ENCODE data around the gene TMCO2.

Gene TMCO2

DNA sequence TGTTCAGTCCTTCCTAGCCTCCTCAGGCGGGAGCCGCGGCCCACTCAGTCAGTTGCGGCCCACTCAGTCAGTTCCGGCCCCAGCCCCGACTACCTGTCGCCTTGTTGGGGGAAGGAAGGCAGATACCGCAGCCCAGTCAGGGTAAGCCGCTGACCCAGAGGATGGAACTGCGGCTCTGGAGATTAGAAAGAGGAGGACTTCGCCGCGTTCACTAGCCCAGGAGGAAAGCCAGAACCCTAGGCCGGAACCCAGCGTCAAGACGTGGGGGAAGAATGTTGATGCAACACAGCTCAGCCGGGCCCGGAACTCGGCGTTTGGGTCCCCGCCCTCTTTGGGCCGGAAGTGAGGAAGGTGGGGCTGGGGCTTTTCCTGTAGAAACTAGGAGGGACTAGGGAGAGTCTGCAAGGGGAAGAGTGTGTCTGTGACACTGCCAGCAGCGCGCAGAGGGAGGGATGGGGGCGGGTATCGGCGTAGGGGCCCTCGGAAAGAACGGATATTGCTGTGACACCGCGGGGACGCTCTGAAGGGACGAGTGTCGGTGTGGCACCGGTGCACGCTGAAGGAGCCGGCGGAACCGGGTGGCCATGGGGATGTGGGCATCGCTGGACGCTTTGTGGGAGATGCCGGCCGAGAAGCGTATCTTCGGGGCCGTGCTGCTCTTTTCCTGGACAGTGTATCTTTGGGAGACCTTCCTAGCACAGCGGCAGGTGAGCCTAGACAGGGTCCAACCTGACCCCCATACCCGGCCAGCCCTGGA, 10.1 kb downstream of the TMCO2 start, which contains the start of gene ZMPSTE24:
Gene ZMPSTE24 (plus strand): TSS at position 549 of the 757 bp plus-strand sequence. CDS start 36 bp downstream, at position 585.
- peaks cover 8% of the 10 kb centered on the region for H3K36me3 ChIP-seq (ENCODE audit: control insufficient read depth, insufficient read depth, low read length)
- TF ChIP-seq, protein P1, sequence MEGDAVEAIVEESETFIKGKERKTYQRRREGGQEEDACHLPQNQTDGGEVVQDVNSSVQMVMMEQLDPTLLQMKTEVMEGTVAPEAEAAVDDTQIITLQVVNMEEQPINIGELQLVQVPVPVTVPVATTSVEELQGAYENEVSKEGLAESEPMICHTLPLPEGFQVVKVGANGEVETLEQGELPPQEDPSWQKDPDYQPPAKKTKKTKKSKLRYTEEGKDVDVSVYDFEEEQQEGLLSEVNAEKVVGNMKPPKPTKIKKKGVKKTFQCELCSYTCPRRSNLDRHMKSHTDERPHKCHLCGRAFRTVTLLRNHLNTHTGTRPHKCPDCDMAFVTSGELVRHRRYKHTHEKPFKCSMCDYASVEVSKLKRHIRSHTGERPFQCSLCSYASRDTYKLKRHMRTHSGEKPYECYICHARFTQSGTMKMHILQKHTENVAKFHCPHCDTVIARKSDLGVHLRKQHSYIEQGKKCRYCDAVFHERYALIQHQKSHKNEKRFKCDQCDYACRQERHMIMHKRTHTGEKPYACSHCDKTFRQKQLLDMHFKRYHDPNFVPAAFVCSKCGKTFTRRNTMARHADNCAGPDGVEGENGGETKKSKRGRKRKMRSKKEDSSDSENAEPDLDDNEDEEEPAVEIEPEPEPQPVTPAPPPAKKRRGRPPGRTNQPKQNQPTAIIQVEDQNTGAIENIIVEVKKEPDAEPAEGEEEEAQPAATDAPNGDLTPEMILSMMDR (IDR thresholded peaks at IDR 0.05; ENCODE audit: insufficient read depth, low read length, poor library complexity, severe bottlenecking), result no peak
- no peaks in the 10 kb centered on the region for H3K27me3 ChIP-seq (replicated peaks; ENCODE audit: control insufficient read depth, insufficient read depth, low read length)
- DNase-seq (ENCODE audit: extremely low read depth, insufficient read length), result peak; percentile 95
- H3K4me3 ChIP-seq (replicated peaks; ENCODE audit: low read depth, low read length), result peak within 1 kb of the TSS; percentile 98

DNA sequence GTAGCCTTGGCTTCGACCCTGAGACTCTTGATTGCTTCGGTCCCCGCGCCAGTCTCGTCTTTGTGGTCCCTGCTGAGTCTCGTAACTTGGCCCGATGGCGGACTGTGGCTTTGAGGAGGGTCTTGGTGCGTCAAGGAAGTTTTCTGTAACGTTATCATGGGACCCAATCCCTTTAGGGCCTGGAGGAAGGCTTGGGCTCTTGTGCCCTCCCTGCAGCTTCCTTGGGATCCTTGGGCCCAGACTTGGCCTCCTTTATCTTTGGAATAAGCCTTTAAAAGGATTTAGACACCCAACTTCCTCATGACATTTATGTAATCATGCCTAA, 10.7 kb downstream of the TMCO2 start:
- DNase-seq (ENCODE audit: extremely low read depth, insufficient read length), result no peak
- TF ChIP-seq, protein P1 (IDR thresholded peaks at IDR 0.05; ENCODE audit: insufficient read depth, low read length, poor library complexity, severe bottlenecking), result no peak
- Histone ChIP-seq H3K4me3 (replicated peaks; ENCODE audit: low read depth, low read length) (peak overlapping the region; percentile 98), H3K27me3 (replicated peaks; ENCODE audit: control insufficient read depth, insufficient read depth, low read length) (no peaks in the 10 kb centered on the region), H3K36me3 (ENCODE audit: control insufficient read depth, insufficient read depth, low read length) (peaks cover 8% of the 10 kb centered on the region)

DNA sequence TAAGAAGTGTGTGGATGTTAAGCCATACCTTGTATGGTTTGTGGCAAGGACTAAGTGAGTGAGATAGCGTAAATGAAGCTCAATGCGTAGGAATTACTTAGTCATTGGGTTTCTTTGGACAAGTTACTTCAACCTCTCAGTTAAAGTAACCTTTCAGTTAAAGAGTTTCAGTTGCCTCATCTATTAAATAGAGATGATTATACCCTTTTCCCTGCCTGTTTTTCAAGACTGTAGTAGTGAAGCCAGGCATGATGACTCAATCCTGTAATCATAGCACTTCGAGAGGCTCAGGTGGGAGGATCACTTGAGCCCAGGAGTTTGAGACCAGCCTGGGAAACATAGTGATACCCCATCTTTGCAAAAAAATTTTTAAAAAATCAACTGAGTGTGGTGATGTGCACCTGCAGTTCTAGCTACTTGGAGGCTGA, 16.6 kb downstream of the TMCO2 start:
- TF ChIP-seq, protein P1 (IDR thresholded peaks at IDR 0.05; ENCODE audit: insufficient read depth, low read length, poor library complexity, severe bottlenecking), result no peak
- DNase-seq (ENCODE audit: extremely low read depth, insufficient read length), result no peak
- Histone ChIP-seq H3K36me3 (ENCODE audit: control insufficient read depth, insufficient read depth, low read length) (peaks cover 8% of the 10 kb centered on the region), H3K4me3 (replicated peaks; ENCODE audit: low read depth, low read length) (no peak overlapping the region), H3K27me3 (replicated peaks; ENCODE audit: control insufficient read depth, insufficient read depth, low read length) (no peaks in the 10 kb centered on the region)

DNA sequence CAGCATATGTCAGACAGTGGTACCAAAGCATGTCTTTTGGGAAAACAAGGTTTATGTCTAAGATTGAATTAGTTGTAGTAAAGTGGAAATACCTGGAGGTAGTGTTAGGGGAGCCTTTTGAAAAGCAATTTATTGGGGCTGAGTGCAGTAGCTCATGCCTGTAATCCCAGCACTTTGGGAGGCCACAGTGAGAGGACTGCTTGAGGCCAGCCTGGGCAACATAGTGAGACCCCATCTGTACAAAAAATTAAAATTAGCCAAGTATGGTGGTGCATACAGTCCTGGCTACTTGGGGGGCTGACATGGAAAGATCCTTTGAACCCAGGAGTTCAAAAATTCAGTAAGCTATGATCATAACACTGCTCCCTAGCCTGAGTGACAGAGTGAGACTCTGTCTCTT, 17.6 kb downstream of the TMCO2 start:
- peaks cover 8% of the 10 kb centered on the region for H3K36me3 ChIP-seq (ENCODE audit: control insufficient read depth, insufficient read depth, low read length)
- H3K27me3 ChIP-seq (replicated peaks; ENCODE audit: control insufficient read depth, insufficient read depth, low read length), result no peaks in the 10 kb centered on the region
- TF ChIP-seq, protein P1 (IDR thresholded peaks at IDR 0.05; ENCODE audit: insufficient read depth, low read length, poor library complexity, severe bottlenecking), result no peak
- DNase-seq (ENCODE audit: extremely low read depth, insufficient read length), result no peak
- H3K4me3 ChIP-seq (replicated peaks; ENCODE audit: low read depth, low read length), result no peak overlapping the region

DNA sequence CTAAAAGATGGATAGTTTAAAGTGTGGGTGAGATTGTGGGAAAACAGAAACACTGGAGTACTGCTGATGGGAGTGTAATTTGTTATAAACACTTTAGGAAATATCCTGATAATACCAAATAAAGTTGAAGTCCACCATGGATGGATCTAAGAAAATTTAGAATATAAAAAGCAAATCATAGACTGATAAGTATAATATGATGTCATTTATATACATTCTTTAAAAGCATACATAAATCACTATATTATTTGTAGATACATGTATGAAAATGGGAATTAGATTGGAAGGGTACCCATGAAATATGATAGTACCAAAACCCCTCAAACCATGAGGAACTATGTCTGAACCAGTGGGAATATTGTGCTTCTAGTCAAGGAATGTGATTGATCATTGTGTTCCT, 18.2 kb downstream of the TMCO2 start:
- H3K4me3 ChIP-seq (replicated peaks; ENCODE audit: low read depth, low read length), result no peak overlapping the region
- TF ChIP-seq, protein P1 (IDR thresholded peaks at IDR 0.05; ENCODE audit: insufficient read depth, low read length, poor library complexity, severe bottlenecking), result no peak
- peaks cover 8% of the 10 kb centered on the region for H3K36me3 ChIP-seq (ENCODE audit: control insufficient read depth, insufficient read depth, low read length)
- no peaks in the 10 kb centered on the region for H3K27me3 ChIP-seq (replicated peaks; ENCODE audit: control insufficient read depth, insufficient read depth, low read length)
- DNase-seq (ENCODE audit: extremely low read depth, insufficient read length), result no peak
